Activated CD8-positive, alpha-beta T cell treated with anti-CD3 and anti-CD28 coated beads for 36 hours (primary cell): ENCODE measurements around the gene PLXNB1. TPM values are rescaled to one million over a fixed set of nuclear protein-coding genes. Genes with fewer than 3 reads are reported as not detected.

Source experiments
- ATAC-seq: fragments of 200-7000 bp; cut with Tn5 transposase; one replicate; pipeline ENCODE4 v1.10.0; 2021; ENCODE audit warnings: mild to moderate bottlenecking, moderate library complexity
- CTCF ChIA-PET: fragments of 350-600 bp; sonication (Branson Sonifier 250); formaldehyde crosslinking; loops from one replicate; lab custom pipeline; 2021; ENCODE audit warnings: antibody characterized with exemption; lab: Charles Lee
- POLR2A ChIA-PET: fragments of 350-600 bp; sonication (Branson Sonifier 250); formaldehyde crosslinking; loops from one replicate; lab custom pipeline; 2021; ENCODE audit warnings: antibody characterized with exemption; lab: Charles Lee
- DNase-seq: peaks from one replicate; pipeline ENCODE4 v3.0.0-alpha.2; 2020
- H3K27ac Mint-ChIP-seq: one replicate; pipeline ENCODE4 v1.8.0; 2021; ENCODE audit warnings: mild to moderate bottlenecking, mixed read lengths
- H3K27me3 Mint-ChIP-seq: one replicate; pipeline ENCODE4 v1.8.0; 2021; ENCODE audit warnings: mixed read lengths
- H3K36me3 Mint-ChIP-seq: one replicate; pipeline ENCODE4 v1.8.0; 2021; ENCODE audit warnings: low read depth, mixed read lengths
- H3K4me1 Mint-ChIP-seq: one replicate; pipeline ENCODE4 v1.8.0; 2021; ENCODE audit warnings: low read depth, mixed read lengths
- H3K4me3 Mint-ChIP-seq: one replicate; pipeline ENCODE4 v1.8.0; 2021; ENCODE audit warnings: mild to moderate bottlenecking, moderate library complexity, mixed read lengths
- H3K9me3 Mint-ChIP-seq: one replicate; pipeline ENCODE4 v1.8.0; 2021; ENCODE audit warnings: mixed read lengths
- CTCF ChIP-seq: fragments of 200-600 bp; IDR thresholded peaks from one replicate; pipeline ENCODE4 v1.8.0; 2022; ENCODE audit warnings: antibody characterized with exemption, mild to moderate bottlenecking
- intact Hi-C: fragments of 100-400 bp; cut with micrococcal nuclease; formaldehyde crosslinking; loops from one replicate; pipeline ENCODE4 v1.10.0; 2022
- total RNA-seq, 2 experiments: library from RNA; stranded (reverse); gene quantifications; one replicate each; pipeline ENCODE4 v1.2.3, GENCODE V29; 2021

Gene PLXNB1
- total RNA-seq, 2 experiments from 2014 or later = 3.7 TPM

DNA sequence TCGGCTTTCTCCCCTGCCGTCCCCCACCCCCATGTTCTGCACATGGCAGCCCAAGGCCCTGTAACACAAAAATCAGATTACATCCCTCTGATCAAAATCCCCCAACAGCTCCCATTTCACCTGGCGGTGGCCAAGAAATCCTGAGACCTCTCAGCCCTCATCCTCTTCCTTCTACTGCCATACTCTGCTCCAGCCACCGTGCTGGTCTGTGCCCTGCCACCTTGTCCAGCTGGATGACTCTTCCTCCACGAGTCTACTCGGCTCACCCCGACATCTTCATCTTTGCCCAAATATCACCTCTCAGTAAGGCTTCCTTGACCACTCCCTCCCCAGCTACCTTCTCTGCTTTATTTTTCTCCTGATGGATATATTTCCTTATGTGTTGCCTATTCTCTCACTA, 7.0 kb upstream of the PLXNB1 start:
- H3K36me3 Mint-ChIP-seq = peaks cover 29% of the 10 kb centered on the region
- TF ChIP-seq CTCF = no peak
- no peak for ATAC-seq
- H3K9me3 Mint-ChIP-seq = no peaks in the 10 kb centered on the region
- no peak for DNase-seq
- POLR2A ChIA-PET = interaction anchor here (1.1 to 2.0 kb wide), 10 partner anchors 10 to 227 kb away, joined by 3 to 6 read pairs (median 4); partner anchors contain the start of gene PFKFB4
- CTCF ChIA-PET = interaction anchor here (0.7 to 5.7 kb wide), 65 partner anchors 9 to 279 kb away, joined by 3 to 312 read pairs (median 9); partner anchors contain the start of genes ATRIP, CAMP, CDC25A and NCKIPSD
- intact Hi-C loops = loop anchor here (1.0 to 5.0 kb wide), 3 partner anchors 35 to 205 kb away; no protein-coding TSS in a partner anchor
- no peak overlapping the region for H3K4me3 Mint-ChIP-seq
- H3K27ac Mint-ChIP-seq = no peak overlapping the region
- H3K4me1 Mint-ChIP-seq = peaks cover 20% of the 10 kb centered on the region
- no peaks in the 10 kb centered on the region for H3K27me3 Mint-ChIP-seq

DNA sequence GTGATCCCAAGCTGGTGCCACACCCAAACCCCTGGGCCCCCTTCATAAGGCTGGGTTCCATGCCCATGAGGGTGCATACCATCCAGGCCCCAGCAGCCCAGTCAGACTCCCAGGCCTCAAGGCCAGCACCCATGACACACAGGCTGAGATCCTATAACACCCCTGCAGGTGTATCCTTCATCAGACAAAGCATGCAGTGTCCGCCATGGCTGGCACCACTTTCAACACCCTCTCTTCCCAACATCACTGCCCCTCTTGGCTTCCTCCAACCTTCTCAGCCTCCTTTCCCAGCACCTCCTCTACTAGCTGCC, 6.5 kb upstream of the PLXNB1 start:
- TF ChIP-seq CTCF = no peak
- POLR2A ChIA-PET = interaction anchor here (0.7 to 2.0 kb wide), 13 partner anchors 9 to 228 kb away, joined by 3 to 7 read pairs (median 4); partner anchors contain the start of genes ATRIP and PFKFB4
- no peak for DNase-seq
- peaks cover 15% of the 10 kb centered on the region for H3K4me1 Mint-ChIP-seq
- intact Hi-C loops = loop anchor here (5.0 kb wide), 2 partner anchors 34 to 164 kb away; no protein-coding TSS in a partner anchor
- H3K4me3 Mint-ChIP-seq = no peak overlapping the region
- no peak for ATAC-seq
- H3K27ac Mint-ChIP-seq = no peak overlapping the region
- peaks cover 28% of the 10 kb centered on the region for H3K36me3 Mint-ChIP-seq
- H3K27me3 Mint-ChIP-seq = no peaks in the 10 kb centered on the region
- no peaks in the 10 kb centered on the region for H3K9me3 Mint-ChIP-seq
- CTCF ChIA-PET = interaction anchor here (0.6 to 5.7 kb wide), 109 partner anchors 10 to 1006 kb away, joined by 3 to 312 read pairs (median 5); partner anchors contain the start of genes ATRIP, CAMP, CDC25A and NCKIPSD

DNA sequence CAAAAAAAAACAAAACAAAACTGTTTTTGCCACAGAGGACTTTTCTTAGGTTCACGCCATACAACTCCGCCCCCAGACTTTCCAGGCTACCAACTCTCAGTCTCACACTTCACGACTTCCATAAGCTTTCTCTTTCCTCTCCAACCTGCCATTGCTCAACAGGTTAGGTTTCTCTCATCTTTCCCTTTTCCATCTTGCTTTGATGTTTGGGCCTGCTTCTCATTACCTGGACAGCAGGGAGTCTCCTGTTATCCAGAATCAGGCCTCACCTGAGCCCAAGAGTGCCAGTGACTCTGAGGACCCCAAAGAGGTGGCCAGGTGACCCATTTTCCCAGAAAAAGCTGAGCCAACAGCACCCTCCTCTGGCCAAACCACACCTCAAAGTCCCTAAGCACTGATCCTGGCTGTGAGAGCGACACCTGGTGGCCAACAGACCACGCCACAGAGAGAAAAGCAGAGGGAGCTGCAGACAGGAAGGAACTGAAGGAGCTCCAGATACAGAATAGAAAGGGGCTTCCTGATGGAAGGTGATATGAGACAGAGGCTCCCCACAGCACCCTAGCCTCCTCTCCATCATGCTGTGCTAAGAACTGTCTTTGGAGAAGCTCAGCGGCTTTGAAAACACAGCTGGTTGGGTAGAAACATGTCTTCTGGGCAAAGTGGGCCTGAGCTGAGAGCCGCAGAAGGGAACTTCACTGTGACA, 6.0 kb upstream of the PLXNB1 start:
- ATAC-seq (peak; percentile 38), DNase-seq (peak; percentile 94)
- POLR2A ChIA-PET = interaction anchor here (0.7 to 2.0 kb wide), 14 partner anchors 10 to 228 kb away, joined by 3 to 7 read pairs (median 4); partner anchors contain the start of genes ATRIP and PFKFB4
- intact Hi-C loops = loop anchor here (5.0 kb wide), 2 partner anchors 34 to 164 kb away; no protein-coding TSS in a partner anchor
- CTCF ChIA-PET = interaction anchor here (0.6 to 5.7 kb wide), 111 partner anchors 9 to 1005 kb away, joined by 3 to 312 read pairs (median 5); partner anchors contain the start of genes ATRIP, CAMP, CDC25A and NCKIPSD
- peak; percentile 98 for TF ChIP-seq CTCF
- Mint-ChIP-seq H3K27ac (no peak overlapping the region), H3K4me1 (peaks cover 15% of the 10 kb centered on the region), H3K36me3 (peaks cover 24% of the 10 kb centered on the region), H3K4me3 (no peak overlapping the region), H3K27me3 (no peaks in the 10 kb centered on the region), H3K9me3 (no peaks in the 10 kb centered on the region)

GRCh38 chr3:48435223-48435595, 5.3 kb upstream of the PLXNB1 start:
- Mint-ChIP-seq H3K27ac (no peak overlapping the region), H3K4me1 (peaks cover 15% of the 10 kb centered on the region), H3K4me3 (no peak overlapping the region), H3K27me3 (no peaks in the 10 kb centered on the region), H3K36me3 (peaks cover 17% of the 10 kb centered on the region), H3K9me3 (no peaks in the 10 kb centered on the region)
- DNase-seq (no peak), ATAC-seq (no peak)
- intact Hi-C loops = loop anchor here (5.0 kb wide), 2 partner anchors 33 to 163 kb away; no protein-coding TSS in a partner anchor
- ChIA-PET POLR2A (interaction anchor here (0.9 to 2.0 kb wide), 5 partner anchors 10 to 198 kb away, joined by 3 to 7 read pairs (median 4); partner anchors contain the start of gene ATRIP), CTCF (interaction anchor here (0.7 to 5.7 kb wide), 54 partner anchors 8 to 334 kb away, joined by 3 to 312 read pairs (median 14); partner anchors contain the start of genes ATRIP, CAMP, NCKIPSD and NME6)
- TF ChIP-seq CTCF = no peak
